PC-3 (cell line): Measurements from ENCODE around the gene DLX2. TPM values are rescaled to one million over a fixed set of nuclear protein-coding genes. Genes with fewer than 3 reads are reported as not detected.

ENCODE experiments used
- ATAC-seq: fragments of 200-7000 bp; cut with Tn5 transposase; 2 replicates; pipeline ENCODE4 v1.9.1; 2020; ENCODE audit warnings: mild to moderate bottlenecking, moderate library complexity
- BruUV-seq: library from RNA; stranded (reverse); fragments of 400-500 nt; replicated peaks from 2 replicates; lab custom pipeline; 2021; lab: Mats Ljungman, UMichigan
- CTCF ChIA-PET: fragments of 300-600 bp; sonication (Branson Sonifier 250); formaldehyde crosslinking; loops from one replicate; lab custom pipeline; 2022; ENCODE audit warnings: antibody characterized with exemption; lab: Charles Lee
- POLR2A ChIA-PET: fragments of 300-600 bp; sonication (Branson Sonifier 250); formaldehyde crosslinking; loops from one replicate; lab custom pipeline; 2022; ENCODE audit warnings: antibody characterized with exemption; ENCODE audit not compliant: unreplicated experiment; lab: Charles Lee
- DNase-seq: peaks from one replicate; pipeline ENCODE4 v3.0.0-alpha.2; 2015
- H2AFZ ChIP-seq: fragments of 300-600 bp; sonication (generic); 2 replicates; pipeline ENCODE4 v1.6.0; 2016; ENCODE audit warnings: antibody characterized with exemption, low read length
- H3F3A ChIP-seq: fragments of 300-600 bp; sonication (generic); one replicate; pipeline ENCODE4 v1.6.0; 2017; ENCODE audit warnings: antibody characterized with exemption, low read length, control low read depth, mild to moderate bottlenecking; ENCODE audit not compliant: unreplicated experiment
- H3K27ac ChIP-seq: fragments of 300-600 bp; sonication (generic); 2 replicates; pipeline ENCODE4 v1.5.1; 2016; ENCODE audit warnings: mild to moderate bottlenecking, low read length
- H3K27me3 ChIP-seq: fragments of 300-600 bp; sonication (generic); 2 replicates; pipeline ENCODE4 v1.6.1; 2016; ENCODE audit warnings: low read length, mixed read lengths
- H3K36me3 ChIP-seq: fragments of 300-600 bp; sonication (generic); 2 replicates; pipeline ENCODE4 v1.6.1; 2016; ENCODE audit warnings: low read depth, mixed run types, low read length, mixed read lengths
- H3K4me1 ChIP-seq: fragments of 300-600 bp; sonication (generic); 2 replicates; pipeline ENCODE4 v1.5.1; 2016; ENCODE audit warnings: low read length; ENCODE audit not compliant: insufficient read depth
- H3K4me2 ChIP-seq: fragments of 300-600 bp; sonication (generic); 2 replicates; pipeline ENCODE4 v1.6.0; 2016; ENCODE audit warnings: low read length
- H3K4me3 ChIP-seq: fragments of 300-600 bp; sonication (generic); 2 replicates; pipeline ENCODE4 v1.5.1; 2016; ENCODE audit warnings: mild to moderate bottlenecking, low read length, mixed read lengths
- H3K79me2 ChIP-seq: fragments of 300-600 bp; sonication (generic); 2 replicates; pipeline ENCODE4 v1.6.1; 2017; ENCODE audit warnings: low read length, mixed read lengths
- H3K9ac ChIP-seq: fragments of 300-600 bp; sonication (generic); 2 replicates; pipeline ENCODE4 v1.6.0; 2016; ENCODE audit warnings: mild to moderate bottlenecking, low read length
- H3K9me2 ChIP-seq: fragments of 300-600 bp; sonication (generic); replicated peaks from 2 replicates; pipeline ENCODE4 v1.6.1; 2016; ENCODE audit warnings: mixed run types, low read length, mixed read lengths
- H3K9me3 ChIP-seq: fragments of 300-600 bp; sonication (generic); 2 replicates; pipeline ENCODE4 v1.6.1; 2016; ENCODE audit warnings: low read length, mixed read lengths
- H4K20me1 ChIP-seq: fragments of 300-600 bp; sonication (generic); 2 replicates; pipeline ENCODE4 v1.6.1; 2016; ENCODE audit warnings: low read length, mixed read lengths
- CTCF ChIP-seq: fragments of 300-600 bp; sonication (generic); conservative IDR thresholded peaks from 2 replicates; pipeline ENCODE4 v1.5.1; 2017; ENCODE audit warnings: antibody characterized with exemption, low read depth, mild to moderate bottlenecking, low read length
- EZH2 ChIP-seq: fragments of 300-600 bp; sonication (generic); IDR thresholded peaks from one replicate; pipeline ENCODE4 v1.6.1; 2017; ENCODE audit warnings: antibody characterized with exemption, mild to moderate bottlenecking, low read length; ENCODE audit not compliant: unreplicated experiment
- EZH2phosphoT487 ChIP-seq: fragments of 300-600 bp; sonication (generic); IDR thresholded peaks from 2 replicates; pipeline ENCODE4 v1.6.1; 2018; ENCODE audit warnings: mild to moderate bottlenecking, antibody characterized with exemption, low read length, borderline replicate concordance
- intact Hi-C: fragments of 100-400 bp; cut with micrococcal nuclease; formaldehyde crosslinking; loops from 2 replicates; pipeline ENCODE4 v1.9.0; 2023
- total RNA-seq: library from RNA; depleted of rRNA; stranded (reverse); fragments of >200 nt; gene quantifications from 2 replicates; pipeline ENCODE4 v1.2.3, GENCODE V29; 2014

The DLX2 gene
- total RNA-seq, 1 experiment from 2014 or later = 1.4 TPM

GRCh38 chr2:172095905-172096625 is 6.6 kb downstream of the DLX2 start:
- no peaks in the 10 kb centered on the region for H3K9me3 ChIP-seq
- POLR2A ChIA-PET = interaction anchor here (0.6 to 0.8 kb wide), 2 partner anchors 11 to 17 kb away, joined by 3 to 5 read pairs; partner anchors contain the start of gene DLX1
- CTCF ChIA-PET = interaction anchor here (0.6 to 0.7 kb wide), 2 partner anchors 138 to 174 kb away, joined by 3 to 4 read pairs; partner anchors contain the start of gene HAT1
- H3K27me3 ChIP-seq = no peaks in the 10 kb centered on the region
- no peaks in the 10 kb centered on the region for H3K79me2 ChIP-seq
- peaks cover 6% of the 10 kb centered on the region for H3F3A ChIP-seq
- ATAC-seq (peak; percentile 5), DNase-seq (peak; percentile 60)
- H3K4me1 ChIP-seq = peaks cover 31% of the 10 kb centered on the region
- no peaks in the 10 kb centered on the region for H3K36me3 ChIP-seq
- H4K20me1 ChIP-seq = no peaks in the 10 kb centered on the region
- peak overlapping the region; percentile 100 for H3K4me2 ChIP-seq
- H3K9me2 ChIP-seq = no peaks in the 10 kb centered on the region
- peak overlapping the region; percentile 97 for H2AFZ ChIP-seq
- intact Hi-C loops = loop anchor here (2.0 kb wide), 2 partner anchors 57 to 95 kb away; no protein-coding TSS in a partner anchor
- H3K27ac ChIP-seq = peak overlapping the region; percentile 93
- TF ChIP-seq EZH2 = no peak
- TF ChIP-seq CTCF = peak; percentile 59
- H3K9ac ChIP-seq = peak overlapping the region; percentile 90
- BruUV-seq = TSS peak; percentile 84
- peak overlapping the region; percentile 97 for H3K4me3 ChIP-seq

- H3K4me1 ChIP-seq = peaks cover 31% of the 10 kb centered on the region
- no peaks in the 10 kb centered on the region for H4K20me1 ChIP-seq
- H3K4me2 ChIP-seq = peak overlapping the region; percentile 100
- no TSS peak for BruUV-seq
- TF ChIP-seq EZH2 (no peak), CTCF (no peak), EZH2phosphoT487 (no peak)
- peaks cover 6% of the 10 kb centered on the region for H3F3A ChIP-seq
- H3K9me2 ChIP-seq = no peaks in the 10 kb centered on the region
- ChIA-PET POLR2A (no interaction called here), CTCF (interaction anchor here (0.6 to 0.7 kb wide), 2 partner anchors 137 to 173 kb away, joined by 3 to 4 read pairs; partner anchors contain the start of gene HAT1)
- peak overlapping the region; percentile 93 for H3K27ac ChIP-seq
- H2AFZ ChIP-seq = peak overlapping the region; percentile 97
- no peaks in the 10 kb centered on the region for H3K36me3 ChIP-seq
- ATAC-seq = peak; percentile 47
- peak overlapping the region; percentile 97 for H3K4me3 ChIP-seq
- DNase-seq = peak; percentile 91
- peak overlapping the region; percentile 90 for H3K9ac ChIP-seq
- H3K27me3 ChIP-seq = no peaks in the 10 kb centered on the region
- intact Hi-C loops = loop anchor here (2.0 kb wide), 2 partner anchors 57 to 95 kb away; no protein-coding TSS in a partner anchor
- no peaks in the 10 kb centered on the region for H3K79me2 ChIP-seq
- no peaks in the 10 kb centered on the region for H3K9me3 ChIP-seq
These were observed 7.4 kb downstream of the DLX2 start for GRCh38 chr2:172095146-172095904.
